Measurements from ENCODE around the gene TMEM82.

TMEM82 gene

DNA sequence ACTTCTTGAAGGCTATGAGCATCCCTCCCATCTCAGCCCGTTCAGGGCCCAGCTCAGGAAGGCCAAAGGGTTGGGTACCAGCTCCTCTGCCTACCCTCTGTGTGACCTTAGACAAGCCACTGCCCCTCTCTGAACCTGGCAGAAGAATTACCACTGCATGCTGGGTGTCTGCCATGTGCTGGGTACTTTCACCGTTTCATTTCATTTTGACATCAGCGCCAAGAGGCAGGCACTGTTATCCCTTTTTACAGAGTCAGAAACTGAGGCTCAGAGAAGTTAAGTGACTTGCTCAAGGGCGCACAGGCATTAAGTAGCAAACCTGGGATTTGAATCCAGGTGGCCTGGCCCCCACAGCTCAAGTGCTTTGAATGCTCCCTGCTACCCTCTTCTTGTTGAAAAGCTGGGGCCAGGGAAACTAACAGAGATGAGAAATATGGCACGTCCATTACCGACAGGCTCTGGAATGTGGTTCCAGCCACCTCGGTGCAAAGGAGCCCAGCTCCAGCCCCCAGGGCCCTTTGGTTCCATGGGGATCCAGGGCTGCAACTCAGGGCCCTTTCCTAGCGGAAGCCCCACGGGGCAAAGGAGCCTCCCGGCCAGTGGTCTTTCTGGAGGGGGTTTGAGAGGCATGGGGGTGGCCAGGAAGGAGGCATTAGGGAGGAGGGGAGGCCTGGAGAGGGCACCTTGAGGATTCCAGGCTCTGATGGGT, 6.5 kb downstream of the TMEM82 start:
- no peaks in the 10 kb centered on the region for H3K4me1 ChIP-seq (ENCODE audit: low read length)
- no peak overlapping the region for H2AFZ ChIP-seq (ENCODE audit: low read depth, low read length)
- H3K27me3 ChIP-seq (ENCODE audit: low read depth, low read length): no peaks in the 10 kb centered on the region
- no peak overlapping the region for H3K27ac ChIP-seq (ENCODE audit: low read length)
- H3K36me3 ChIP-seq (replicated peaks; ENCODE audit: low read depth, low read length): no peaks in the 10 kb centered on the region
- no peak overlapping the region for H3K4me3 ChIP-seq (ENCODE audit: low read length)
- H3K9me3 ChIP-seq (ENCODE audit: insufficient read depth, low read length): no peaks in the 10 kb centered on the region
- H3K79me2 ChIP-seq (ENCODE audit: low read length): no peaks in the 10 kb centered on the region
- no peak overlapping the region for H3K9ac ChIP-seq (ENCODE audit: low read length)
- H3K4me2 ChIP-seq (ENCODE audit: low read length): no peak overlapping the region
- TF ChIP-seq, protein P1, sequence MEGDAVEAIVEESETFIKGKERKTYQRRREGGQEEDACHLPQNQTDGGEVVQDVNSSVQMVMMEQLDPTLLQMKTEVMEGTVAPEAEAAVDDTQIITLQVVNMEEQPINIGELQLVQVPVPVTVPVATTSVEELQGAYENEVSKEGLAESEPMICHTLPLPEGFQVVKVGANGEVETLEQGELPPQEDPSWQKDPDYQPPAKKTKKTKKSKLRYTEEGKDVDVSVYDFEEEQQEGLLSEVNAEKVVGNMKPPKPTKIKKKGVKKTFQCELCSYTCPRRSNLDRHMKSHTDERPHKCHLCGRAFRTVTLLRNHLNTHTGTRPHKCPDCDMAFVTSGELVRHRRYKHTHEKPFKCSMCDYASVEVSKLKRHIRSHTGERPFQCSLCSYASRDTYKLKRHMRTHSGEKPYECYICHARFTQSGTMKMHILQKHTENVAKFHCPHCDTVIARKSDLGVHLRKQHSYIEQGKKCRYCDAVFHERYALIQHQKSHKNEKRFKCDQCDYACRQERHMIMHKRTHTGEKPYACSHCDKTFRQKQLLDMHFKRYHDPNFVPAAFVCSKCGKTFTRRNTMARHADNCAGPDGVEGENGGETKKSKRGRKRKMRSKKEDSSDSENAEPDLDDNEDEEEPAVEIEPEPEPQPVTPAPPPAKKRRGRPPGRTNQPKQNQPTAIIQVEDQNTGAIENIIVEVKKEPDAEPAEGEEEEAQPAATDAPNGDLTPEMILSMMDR (IDR thresholded peaks at IDR 0.05; ENCODE audit: low read depth, low read length): no peak
- no peak for TF ChIP-seq EZH2phosphoT487 (IDR thresholded peaks at IDR 0.05; ENCODE audit: low read depth)
- H4K20me1 ChIP-seq (ENCODE audit: insufficient read depth, low read length): no peaks in the 10 kb centered on the region

DNA sequence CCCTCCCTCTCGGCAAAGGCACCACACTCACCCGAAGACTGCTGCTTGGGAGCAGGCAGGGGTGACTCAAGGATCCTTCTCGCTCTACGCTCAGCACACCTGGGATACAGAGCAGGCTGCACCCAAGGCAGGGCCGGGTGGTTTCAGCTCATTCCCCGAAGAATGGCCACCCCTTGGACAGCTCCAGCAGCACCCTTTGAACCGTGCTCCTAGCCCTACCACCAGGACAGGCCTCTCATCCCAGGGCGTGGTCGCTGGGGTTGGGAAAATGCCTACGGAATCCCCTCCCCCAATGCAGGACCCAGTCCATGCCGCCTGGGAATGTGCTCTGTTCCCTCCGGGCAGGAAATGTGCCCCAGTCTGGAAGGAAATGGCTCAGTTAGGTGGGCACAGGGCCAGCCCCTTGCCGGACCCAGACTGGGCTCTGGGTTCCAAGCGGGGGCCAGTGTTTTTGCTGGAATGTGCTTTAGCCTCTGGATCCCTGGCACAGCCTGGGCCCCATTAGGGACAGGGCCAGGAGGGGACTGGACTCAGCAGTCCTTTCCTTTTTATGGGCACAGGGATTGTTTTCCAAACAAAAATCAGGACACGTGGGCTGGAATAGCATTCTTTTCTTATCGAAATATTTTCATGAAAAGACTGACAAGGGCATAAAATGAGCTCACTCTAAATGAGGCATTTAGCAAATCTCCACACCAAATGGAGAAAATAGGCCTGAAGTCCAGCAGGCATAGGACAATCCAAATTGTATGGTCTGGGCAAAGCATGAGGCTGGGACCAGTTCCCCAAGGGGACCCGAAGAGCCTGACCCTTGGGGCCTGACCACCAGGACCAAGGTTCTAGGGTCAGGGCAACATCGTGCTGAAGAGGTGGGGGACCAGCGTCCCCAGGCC, 7.3 kb downstream of the TMEM82 start:
- no peaks in the 10 kb centered on the region for H3K79me2 ChIP-seq (ENCODE audit: low read length)
- no peak for TF ChIP-seq EZH2phosphoT487 (IDR thresholded peaks at IDR 0.05; ENCODE audit: low read depth)
- TF ChIP-seq, protein P1 (IDR thresholded peaks at IDR 0.05; ENCODE audit: low read depth, low read length): no peak
- no peaks in the 10 kb centered on the region for H3K27me3 ChIP-seq (ENCODE audit: low read depth, low read length)
- H3K27ac ChIP-seq (ENCODE audit: low read length): no peak overlapping the region
- H3K4me2 ChIP-seq (ENCODE audit: low read length): no peak overlapping the region
- H3K9ac ChIP-seq (ENCODE audit: low read length): no peak overlapping the region
- no peak overlapping the region for H2AFZ ChIP-seq (ENCODE audit: low read depth, low read length)
- no peaks in the 10 kb centered on the region for H4K20me1 ChIP-seq (ENCODE audit: insufficient read depth, low read length)
- no peaks in the 10 kb centered on the region for H3K36me3 ChIP-seq (replicated peaks; ENCODE audit: low read depth, low read length)
- H3K4me3 ChIP-seq (ENCODE audit: low read length): no peak overlapping the region
- H3K9me3 ChIP-seq (ENCODE audit: insufficient read depth, low read length): no peaks in the 10 kb centered on the region
- no peaks in the 10 kb centered on the region for H3K4me1 ChIP-seq (ENCODE audit: low read length)

DNA sequence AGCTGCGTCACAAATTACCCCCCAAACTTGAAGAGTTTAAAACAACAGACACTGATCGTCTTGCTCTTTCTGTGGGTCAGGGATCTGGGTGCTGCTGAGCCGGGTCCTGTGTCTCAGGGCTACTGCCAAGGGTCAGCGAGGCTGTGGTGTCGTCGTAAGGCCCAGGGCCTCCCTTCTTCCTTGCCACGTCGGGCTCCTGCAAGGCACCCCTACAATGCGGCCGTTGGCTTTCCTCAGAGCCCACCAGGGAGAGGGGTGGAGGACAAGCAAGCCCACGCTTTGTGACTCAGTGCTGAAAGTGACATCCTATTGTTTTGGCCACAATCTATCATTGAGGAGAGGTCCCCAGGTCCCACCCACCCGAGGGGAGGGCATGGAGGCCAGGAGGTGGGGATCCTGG, 8.6 kb downstream of the TMEM82 start:
- no peak overlapping the region for H3K27ac ChIP-seq (ENCODE audit: low read length)
- TF ChIP-seq EZH2phosphoT487 (IDR thresholded peaks at IDR 0.05; ENCODE audit: low read depth): no peak
- TF ChIP-seq, protein P1 (IDR thresholded peaks at IDR 0.05; ENCODE audit: low read depth, low read length): no peak

DNA sequence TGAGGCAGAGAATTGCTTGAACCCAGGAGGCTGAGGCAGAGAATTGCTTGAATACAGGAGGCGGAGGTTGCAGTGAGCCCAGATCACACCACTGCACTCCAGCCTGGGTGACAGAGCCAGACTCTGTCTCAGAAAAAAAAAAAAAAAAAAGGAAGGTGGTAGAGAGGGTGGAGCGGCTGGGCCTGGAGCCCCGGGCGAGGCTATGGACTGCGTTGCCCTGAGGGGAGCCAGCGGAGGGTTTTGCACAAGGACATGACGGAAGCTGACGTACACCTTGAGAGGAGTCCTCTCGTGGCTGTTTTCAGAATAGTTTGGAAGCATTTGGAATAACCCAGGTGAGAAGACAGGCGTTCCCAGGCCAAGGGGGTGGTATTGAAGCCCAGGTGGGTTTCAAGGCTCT, 9.4 kb downstream of the TMEM82 start:
- H3K9me3 ChIP-seq (ENCODE audit: insufficient read depth, low read length): no peaks in the 10 kb centered on the region
- H3K79me2 ChIP-seq (ENCODE audit: low read length): no peaks in the 10 kb centered on the region
- H3K9ac ChIP-seq (ENCODE audit: low read length): no peak overlapping the region
- no peak overlapping the region for H3K4me3 ChIP-seq (ENCODE audit: low read length)
- TF ChIP-seq EZH2phosphoT487 (IDR thresholded peaks at IDR 0.05; ENCODE audit: low read depth): no peak
- TF ChIP-seq, protein P1 (IDR thresholded peaks at IDR 0.05; ENCODE audit: low read depth, low read length): no peak
- no peaks in the 10 kb centered on the region for H3K36me3 ChIP-seq (replicated peaks; ENCODE audit: low read depth, low read length)
- H3K4me2 ChIP-seq (ENCODE audit: low read length): no peak overlapping the region
- no peaks in the 10 kb centered on the region for H4K20me1 ChIP-seq (ENCODE audit: insufficient read depth, low read length)
- no peak overlapping the region for H2AFZ ChIP-seq (ENCODE audit: low read depth, low read length)
- H3K4me1 ChIP-seq (ENCODE audit: low read length): no peaks in the 10 kb centered on the region
- H3K27ac ChIP-seq (ENCODE audit: low read length): no peak overlapping the region
- H3K27me3 ChIP-seq (ENCODE audit: low read depth, low read length): no peaks in the 10 kb centered on the region; the same call in 1 of the 2 replicates

More for the DNA sequence above, 8.6 kb downstream of the TMEM82 start:
- H3K9me3 ChIP-seq (ENCODE audit: insufficient read depth, low read length): no peaks in the 10 kb centered on the region
- no peaks in the 10 kb centered on the region for H4K20me1 ChIP-seq (ENCODE audit: insufficient read depth, low read length)
- H3K4me1 ChIP-seq (ENCODE audit: low read length): no peaks in the 10 kb centered on the region
- no peak overlapping the region for H3K9ac ChIP-seq (ENCODE audit: low read length)
- no peaks in the 10 kb centered on the region for H3K36me3 ChIP-seq (replicated peaks; ENCODE audit: low read depth, low read length)
- no peaks in the 10 kb centered on the region for H3K27me3 ChIP-seq (ENCODE audit: low read depth, low read length)
- H3K79me2 ChIP-seq (ENCODE audit: low read length): no peaks in the 10 kb centered on the region
- no peak overlapping the region for H2AFZ ChIP-seq (ENCODE audit: low read depth, low read length)
- H3K4me2 ChIP-seq (ENCODE audit: low read length): no peak overlapping the region
- H3K4me3 ChIP-seq (ENCODE audit: low read length): no peak overlapping the region
